ENCODE data around the gene ZNF536. TPM values are rescaled to one million over a fixed set of nuclear protein-coding genes. Genes with fewer than 3 reads are reported as not detected.
A peak's percentile ranks its signal among the peaks of the same experiment; 100 is the strongest.

Gene ZNF536
- total RNA-seq, 1 donor from 2014 or later = 11.9 TPM

GRCh38 chr19:30539315-30539714, 167.1 kb downstream of the ZNF536 start:
- intact Hi-C loops (cut with DNase I) = no loop called here
- DNase-seq (ENCODE audit: low spot score) = peak; percentile 46

- DNase-seq (ENCODE audit: low spot score) = peak; percentile 47
- intact Hi-C loops (cut with DNase I) = no loop called here
These were observed 167.8 kb downstream of the ZNF536 start for GRCh38 chr19:30539981-30540380.

DNA sequence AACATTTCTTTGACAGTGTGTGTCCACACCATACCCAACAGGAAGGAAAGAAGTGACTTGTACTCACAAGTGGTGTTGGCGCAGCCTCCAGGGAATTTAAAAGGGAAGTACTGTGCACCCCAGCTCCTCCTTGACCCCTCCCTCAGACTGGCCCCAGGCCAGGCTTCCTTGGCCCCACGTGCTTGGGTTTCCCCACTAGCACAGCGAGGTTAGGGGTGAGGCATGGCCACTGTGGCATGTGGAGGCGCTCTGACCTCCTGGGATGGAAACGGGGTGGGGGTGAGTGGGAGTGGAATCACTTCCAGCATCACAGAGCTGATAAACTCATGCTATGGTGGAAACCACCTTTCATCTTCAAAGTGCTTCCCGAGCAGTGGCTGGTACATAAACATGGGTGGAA, 168.6 kb downstream of the ZNF536 start:
- peak; percentile 67 for DNase-seq (ENCODE audit: low spot score)

DNA sequence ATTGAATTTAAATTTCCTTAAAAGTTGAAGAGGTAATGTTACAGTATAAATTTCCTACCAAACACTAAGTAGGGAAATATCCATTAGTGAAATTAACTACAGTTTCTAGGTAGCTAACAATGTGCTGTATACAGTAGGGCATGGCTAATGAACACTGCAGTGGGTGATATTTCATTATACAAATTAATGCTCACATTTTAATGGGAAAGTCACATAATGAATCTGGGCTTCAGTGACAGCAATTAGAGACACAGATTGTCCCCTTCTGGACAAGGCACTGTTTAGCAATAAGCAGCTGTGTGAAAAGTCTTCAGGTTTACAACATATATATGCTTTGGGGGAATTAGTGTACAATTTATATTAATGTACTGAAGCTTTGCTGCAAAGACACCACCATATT, 169.4 kb downstream of the ZNF536 start:
- intact Hi-C loops (cut with DNase I) = no loop called here
- no peak for DNase-seq (ENCODE audit: low spot score)

More for the DNA sequence above, 168.6 kb downstream of the ZNF536 start:
- intact Hi-C loops (cut with DNase I) = no loop called here

DNA sequence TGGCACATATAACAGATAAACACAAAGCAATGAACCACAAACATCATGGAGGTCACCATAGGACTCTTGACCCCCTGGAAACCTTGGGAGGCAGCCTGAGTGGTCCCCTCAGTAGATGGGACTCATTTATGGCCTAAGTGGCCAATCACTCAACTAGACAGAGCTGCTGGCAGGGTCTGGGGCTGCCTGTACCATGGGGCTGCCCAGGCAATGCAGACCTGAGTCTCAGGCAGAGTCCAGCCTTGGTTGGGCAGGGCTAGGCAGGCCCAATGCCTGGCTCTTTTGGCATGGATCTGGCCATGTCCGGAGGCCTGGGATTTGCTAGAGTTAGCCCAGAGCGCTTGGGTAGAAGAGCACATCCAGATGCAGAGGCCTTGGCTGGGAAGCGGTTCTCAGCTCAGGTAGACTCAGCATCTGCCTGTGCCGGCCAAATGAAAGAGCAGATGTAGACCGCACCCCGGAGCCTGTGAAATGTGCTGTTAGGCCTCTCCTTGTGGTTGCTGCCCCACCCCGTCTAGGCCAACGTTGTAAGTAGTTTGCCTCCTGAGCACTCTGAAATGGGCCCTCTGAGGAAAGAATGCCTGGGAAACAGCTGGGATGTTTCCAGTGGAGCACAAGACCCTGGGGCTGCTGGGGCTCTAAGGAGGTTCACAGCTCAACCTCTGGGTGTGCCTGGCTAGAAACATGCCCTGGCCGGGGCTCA, 171.2 kb downstream of the ZNF536 start:
- intact Hi-C loops (cut with DNase I) = no loop called here
- DNase-seq (ENCODE audit: low spot score) = peak; percentile 64

- DNase-seq (ENCODE audit: low spot score) = peak; percentile 27
These were observed 173.6 kb downstream of the ZNF536 start for GRCh38 chr19:30545752-30546151.

DNA sequence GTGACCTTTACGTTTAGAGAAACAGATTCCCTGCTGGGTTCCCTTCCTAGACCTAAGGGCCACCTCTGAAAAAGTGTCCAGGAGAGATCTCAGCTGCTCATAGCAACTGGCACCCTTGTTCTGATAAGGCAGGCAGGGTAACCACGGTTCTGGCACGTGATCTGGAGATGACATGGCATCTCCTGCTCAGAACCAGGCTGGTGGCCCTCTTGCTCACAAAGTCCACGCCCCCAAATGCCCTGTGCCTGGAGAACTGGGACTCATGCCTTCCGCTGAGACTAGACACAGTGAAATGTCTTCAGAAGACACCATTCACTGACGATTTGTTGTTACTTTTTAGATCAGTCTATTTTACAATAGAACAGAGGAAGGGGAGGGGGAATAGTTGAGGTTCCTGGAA, 174.1 kb downstream of the ZNF536 start:
- peak; percentile 73 for DNase-seq (ENCODE audit: low spot score)
- intact Hi-C loops (cut with DNase I) = no loop called here

More at GRCh38 chr19:30545752-30546151, 173.6 kb downstream of the ZNF536 start:
- intact Hi-C loops (cut with DNase I) = no loop called here

- DNase-seq (ENCODE audit: low spot score) = no peak
- intact Hi-C loops (cut with DNase I) = no loop called here
These were observed 175.1 kb downstream of the ZNF536 start for GRCh38 chr19:30547246-30547645.

GRCh38 chr19:30549151-30549550, 177.0 kb downstream of the ZNF536 start:
- DNase-seq (ENCODE audit: low spot score) = peak; percentile 35

DNA sequence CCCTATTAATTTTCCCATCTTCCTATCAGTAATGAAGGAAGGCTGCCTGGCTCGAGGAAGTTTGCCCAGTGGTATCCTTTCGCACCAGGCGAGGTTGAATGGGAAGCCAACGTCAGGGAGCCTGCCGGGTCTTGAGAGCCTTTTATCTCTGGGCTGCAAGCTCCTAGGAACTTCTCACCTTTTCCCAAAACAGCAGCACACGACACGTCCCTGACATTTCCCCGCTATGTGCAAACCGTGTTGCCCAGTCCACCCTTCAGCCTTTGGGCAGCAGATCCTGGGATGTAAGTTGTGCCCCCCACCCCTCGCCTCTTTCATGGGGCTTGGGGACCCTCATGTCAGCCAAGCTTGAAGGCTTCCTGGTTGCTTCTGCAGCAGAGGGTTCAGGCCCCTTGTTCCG, 179.1 kb downstream of the ZNF536 start:
- peak; percentile 9 for DNase-seq (ENCODE audit: low spot score)
- intact Hi-C loops (cut with DNase I) = no loop called here

More at GRCh38 chr19:30549151-30549550, 177.0 kb downstream of the ZNF536 start:
- intact Hi-C loops (cut with DNase I) = no loop called here

GRCh38 chr19:30552593-30552992, 180.4 kb downstream of the ZNF536 start:
- DNase-seq (ENCODE audit: low spot score) = peak; percentile 43
- intact Hi-C loops (cut with DNase I) = no loop called here

DNA sequence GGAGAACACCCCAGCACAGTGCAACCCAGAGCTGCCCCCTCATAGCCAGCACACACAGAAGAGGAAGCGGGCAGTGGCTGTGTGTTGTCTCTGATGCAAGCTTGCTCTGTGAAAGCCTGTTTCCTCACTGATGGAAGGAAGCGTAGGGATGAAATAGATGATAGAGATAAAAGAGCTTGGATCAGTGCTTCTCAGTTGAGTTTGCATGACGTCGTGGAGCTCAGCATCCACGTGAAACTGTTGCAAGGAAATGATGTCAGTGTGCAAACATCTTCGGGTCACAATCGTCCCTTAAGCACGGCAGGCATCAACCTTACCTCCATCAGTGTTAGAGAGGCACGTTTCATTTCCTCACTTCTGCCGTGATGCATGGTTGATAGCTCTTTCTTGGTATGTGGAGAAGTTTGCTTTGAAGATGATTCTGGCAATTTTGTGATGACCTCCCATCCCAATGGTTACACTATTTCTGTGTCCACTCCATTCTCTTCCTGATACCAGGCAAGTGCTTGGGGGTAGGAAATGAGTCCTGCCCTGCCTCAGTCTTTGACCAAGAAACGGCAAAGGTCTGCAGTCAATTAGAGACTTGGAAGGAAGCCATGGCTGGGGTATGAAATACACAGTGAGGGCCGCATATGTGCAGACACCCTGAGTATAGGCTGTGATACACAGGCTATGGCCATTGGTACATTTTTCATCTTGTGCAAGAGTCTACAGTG, 183.0 kb downstream of the ZNF536 start:
- intact Hi-C loops (cut with DNase I) = no loop called here
- DNase-seq (ENCODE audit: low spot score) = peak; percentile 24

DNA sequence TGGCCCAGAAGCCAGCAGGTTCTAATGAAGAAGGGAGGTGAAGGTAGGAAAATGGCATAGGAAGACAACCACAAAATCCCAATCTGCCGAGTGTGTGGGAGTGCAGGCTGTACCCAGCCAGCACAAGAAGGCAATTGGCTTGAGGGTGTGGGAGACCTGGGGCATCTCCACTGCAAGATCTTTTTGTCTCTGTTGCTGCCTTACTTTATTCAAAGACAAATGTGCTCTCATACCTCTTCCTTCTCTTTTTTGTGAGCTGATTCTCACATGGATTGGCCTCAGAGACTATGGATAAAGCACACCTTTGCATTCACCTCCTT, 183.6 kb downstream of the ZNF536 start:
- DNase-seq (ENCODE audit: low spot score) = no peak
- intact Hi-C loops (cut with DNase I) = no loop called here

DNA sequence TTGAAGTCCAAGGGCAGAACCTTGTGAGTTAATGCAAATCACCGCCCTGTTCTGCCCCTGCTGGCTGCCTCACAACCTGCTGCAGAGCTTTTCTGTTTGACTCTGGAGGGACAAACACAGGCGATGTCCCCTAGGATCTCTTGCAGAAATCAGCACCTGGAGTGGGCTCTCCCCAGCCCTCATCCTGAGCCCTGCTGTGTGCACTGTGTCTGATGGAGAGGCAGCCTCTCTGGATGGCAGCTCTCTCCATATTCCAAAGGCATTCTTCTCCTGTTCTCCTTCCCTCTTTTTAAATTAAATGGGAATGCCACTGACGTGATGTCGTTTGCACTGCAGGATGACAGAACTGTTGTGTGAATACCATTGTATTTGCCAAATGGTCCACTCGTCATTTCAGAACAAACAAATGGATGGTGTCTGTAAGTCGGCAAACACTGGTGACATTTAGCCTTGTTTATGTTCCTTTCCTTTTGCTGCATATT, 184.1 kb downstream of the ZNF536 start:
- intact Hi-C loops (cut with DNase I) = no loop called here
- peak; percentile 44 for DNase-seq (ENCODE audit: low spot score)

- intact Hi-C loops (cut with DNase I) = no loop called here
- no peak for DNase-seq (ENCODE audit: low spot score)
These were observed 185.0 kb downstream of the ZNF536 start for GRCh38 chr19:30557212-30557611.

GRCh38 chr19:30557927-30558557, 185.9 kb downstream of the ZNF536 start:
- DNase-seq (ENCODE audit: low spot score) = peak; percentile 22
- intact Hi-C loops (cut with DNase I) = no loop called here

DNA sequence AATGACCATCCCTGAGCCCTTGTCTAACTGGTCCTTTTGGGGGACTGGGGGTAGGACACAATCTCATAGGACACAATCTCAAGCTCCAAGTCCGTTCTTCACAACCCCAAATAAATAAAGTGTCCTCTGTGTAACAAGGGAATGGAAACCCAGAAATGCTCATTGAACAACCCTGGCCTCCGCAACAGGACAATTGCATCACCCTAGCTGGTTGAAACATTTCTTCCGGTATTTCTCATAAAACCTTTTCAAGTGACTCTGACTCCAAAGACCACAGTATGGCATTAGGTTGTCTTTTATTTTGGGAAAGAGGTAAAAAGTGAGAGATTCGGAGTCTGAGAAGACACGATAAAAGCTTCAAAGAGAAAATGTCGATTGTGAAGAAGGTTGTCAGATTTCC, 186.6 kb downstream of the ZNF536 start:
- intact Hi-C loops (cut with DNase I) = no loop called here
- DNase-seq (ENCODE audit: low spot score) = peak; percentile 15

DNA sequence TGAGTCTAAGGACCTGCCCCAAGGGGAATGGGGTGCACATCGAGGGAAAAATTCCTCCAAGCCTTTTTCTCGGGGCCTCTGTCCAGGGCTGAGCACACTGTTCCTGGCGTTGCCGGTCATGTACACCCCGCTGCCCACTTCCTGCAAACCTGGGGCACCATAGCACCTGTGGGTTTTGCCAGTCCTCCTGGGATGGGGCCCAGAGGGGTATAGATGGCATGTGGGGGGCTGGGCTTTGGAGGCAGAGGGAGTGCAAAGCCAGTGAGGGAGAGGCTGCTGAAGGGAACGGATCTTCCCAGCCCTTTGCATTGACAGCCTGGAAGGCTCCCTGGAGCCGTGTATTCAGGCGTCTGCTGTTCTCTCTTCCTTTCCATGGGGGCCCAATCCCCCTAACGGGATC, 187.3 kb downstream of the ZNF536 start:
- DNase-seq (ENCODE audit: low spot score) = peak; percentile 15
- intact Hi-C loops (cut with DNase I) = no loop called here

- intact Hi-C loops (cut with DNase I) = no loop called here
- peak; percentile 64 for DNase-seq (ENCODE audit: low spot score)
These were observed 190.8 kb downstream of the ZNF536 start for GRCh38 chr19:30562981-30563380.

- peak; percentile 70 for DNase-seq (ENCODE audit: low spot score)
- intact Hi-C loops (cut with DNase I) = no loop called here
These were observed 191.5 kb downstream of the ZNF536 start for GRCh38 chr19:30563691-30564090.

Measured in cardiac septum (tissue), 1 donor.